IgD-negative memory B cell (primary cell): ENCODE measurements around the gene NDUFB11. TPM values are rescaled to one million over a fixed set of nuclear protein-coding genes. Genes with fewer than 3 reads are reported as not detected.
A peak's percentile ranks its signal among the peaks of the same experiment; 100 is the strongest.

Experiments
- H3K27ac Mint-ChIP-seq, 3 donors: one replicate each; pipeline ENCODE4 v1.8.0; 2020 to 2022; ENCODE audit warnings: mild to moderate bottlenecking in 3 of 3, mixed read lengths in 3 of 3, moderate library complexity in 1 of 3
- H3K27me3 Mint-ChIP-seq: one replicate; pipeline ENCODE4 v1.8.0; 2021; ENCODE audit warnings: mixed read lengths
- H3K36me3 Mint-ChIP-seq: one replicate; pipeline ENCODE4 v1.8.0; 2020; ENCODE audit warnings: mild to moderate bottlenecking, mixed read lengths
- H3K4me1 Mint-ChIP-seq, 3 donors: one replicate each; pipeline ENCODE4 v1.8.0; 2020 to 2022; ENCODE audit warnings: mixed read lengths in 3 of 3, mild to moderate bottlenecking in 1 of 3
- H3K4me3 Mint-ChIP-seq, 4 donors: one replicate each; pipeline ENCODE4 v1.8.0; 2020 to 2022; ENCODE audit warnings: mild to moderate bottlenecking in 4 of 4, mixed read lengths in 4 of 4, moderate library complexity in 3 of 4
- H3K9me3 Mint-ChIP-seq, 3 donors: one replicate each; pipeline ENCODE4 v1.8.0; 2020 to 2021; ENCODE audit warnings: mixed read lengths in 3 of 3, mild to moderate bottlenecking in 1 of 3
- polyA plus RNA-seq: library from polyadenylated mRNA; unstranded; fragments of 300-500 nt; fragmentation: Illumina TruSeq; gene quantifications from one replicate; pipeline ENCODE4 v1.2.3, GENCODE V29; 2021

NDUFB11 gene
- polyA plus RNA-seq, 1 donor from 2014 or later: 197 TPM

GRCh38 chrX:47169273-47169672 is 24.8 kb upstream of the NDUFB11 start:
- Mint-ChIP-seq H3K27ac (no peak overlapping the region), H3K9me3 (peaks cover 0 to 6% (median 0%) of the 10 kb centered on the region in 3 donors), H3K27me3 (no peaks in the 10 kb centered on the region), H3K36me3 (peaks cover 5% of the 10 kb centered on the region), H3K4me1 (peaks cover 0 to 3% (median 0%) of the 10 kb centered on the region in 3 donors), H3K4me3 (no peak overlapping the region)

GRCh38 chrX:47168495-47169073 is 24.1 kb upstream of the NDUFB11 start:
- Mint-ChIP-seq H3K27me3 (no peaks in the 10 kb centered on the region), H3K36me3 (peaks cover 5% of the 10 kb centered on the region), H3K27ac (peak overlapping the region in 1 of 3 donors; percentile 13), H3K4me1 (peaks cover 0 to 3% (median 0%) of the 10 kb centered on the region in 3 donors), H3K9me3 (peaks cover 0 to 6% (median 0%) of the 10 kb centered on the region in 3 donors), H3K4me3 (no peak overlapping the region)

GRCh38 chrX:47166126-47166525 is 21.6 kb upstream of the NDUFB11 start:
- Mint-ChIP-seq H3K4me3 (no peak overlapping the region), H3K4me1 (peaks cover 0 to 3% (median 3%) of the 10 kb centered on the region in 3 donors), H3K36me3 (peaks cover 5% of the 10 kb centered on the region), H3K27ac (no peak overlapping the region), H3K9me3 (peaks cover 0 to 6% (median 0%) of the 10 kb centered on the region in 3 donors), H3K27me3 (peaks cover 1% of the 10 kb centered on the region)

GRCh38 chrX:47164420-47164819 is 19.9 kb upstream of the NDUFB11 start:
- H3K36me3 Mint-ChIP-seq: peaks cover 5% of the 10 kb centered on the region
- H3K9me3 Mint-ChIP-seq: peaks cover 0 to 6% (median 0%) of the 10 kb centered on the region in 3 donors
- no peak overlapping the region for H3K4me3 Mint-ChIP-seq
- no peak overlapping the region for H3K27ac Mint-ChIP-seq
- H3K27me3 Mint-ChIP-seq: peaks cover 2% of the 10 kb centered on the region
- peaks cover 6 to 8% (median 7%) of the 10 kb centered on the region in 3 donors for H3K4me1 Mint-ChIP-seq

GRCh38 chrX:47162927-47163583 is 18.6 kb upstream of the NDUFB11 start:
- peaks cover 6 to 8% (median 7%) of the 10 kb centered on the region in 3 donors for H3K4me1 Mint-ChIP-seq
- H3K4me3 Mint-ChIP-seq: no peak overlapping the region
- H3K27ac Mint-ChIP-seq: no peak overlapping the region
- H3K27me3 Mint-ChIP-seq: peaks cover 3% of the 10 kb centered on the region
- H3K9me3 Mint-ChIP-seq: peaks cover 0 to 6% (median 0%) of the 10 kb centered on the region in 3 donors
- peaks cover 6% of the 10 kb centered on the region for H3K36me3 Mint-ChIP-seq

- peaks cover 5 to 8% (median 7%) of the 10 kb centered on the region in 3 donors for H3K4me1 Mint-ChIP-seq
Observed at GRCh38 chrX:47160781-47161180, 16.3 kb upstream of the NDUFB11 start.

GRCh38 chrX:47158781-47159180 is 14.3 kb upstream of the NDUFB11 start:
- Mint-ChIP-seq H3K27me3 (peaks cover 3% of the 10 kb centered on the region), H3K4me3 (no peak overlapping the region), H3K36me3 (peaks cover 2% of the 10 kb centered on the region), H3K4me1 (peaks cover 3 to 8% (median 7%) of the 10 kb centered on the region in 3 donors), H3K27ac (no peak overlapping the region), H3K9me3 (no peaks in the 10 kb centered on the region)

More at GRCh38 chrX:47160781-47161180, 16.3 kb upstream of the NDUFB11 start:
- H3K4me3 Mint-ChIP-seq: no peak overlapping the region
- H3K27ac Mint-ChIP-seq: peak overlapping the region in 2 of 3 donors; percentile 5 to 76
- H3K27me3 Mint-ChIP-seq: peaks cover 3% of the 10 kb centered on the region
- peaks cover 0 to 4% (median 0%) of the 10 kb centered on the region in 3 donors for H3K9me3 Mint-ChIP-seq
- peaks cover 6% of the 10 kb centered on the region for H3K36me3 Mint-ChIP-seq

GRCh38 chrX:47158131-47158530 is 13.6 kb upstream of the NDUFB11 start:
- H3K9me3 Mint-ChIP-seq: no peaks in the 10 kb centered on the region
- H3K4me3 Mint-ChIP-seq: no peak overlapping the region
- no peak overlapping the region for H3K27ac Mint-ChIP-seq
- peaks cover 2% of the 10 kb centered on the region for H3K36me3 Mint-ChIP-seq
- peaks cover 3% of the 10 kb centered on the region for H3K27me3 Mint-ChIP-seq
- H3K4me1 Mint-ChIP-seq: peaks cover 3 to 8% (median 7%) of the 10 kb centered on the region in 3 donors

- Mint-ChIP-seq H3K27ac (no peak overlapping the region), H3K4me1 (peaks cover 3 to 7% (median 6%) of the 10 kb centered on the region in 3 donors), H3K36me3 (peaks cover 2% of the 10 kb centered on the region), H3K9me3 (no peaks in the 10 kb centered on the region), H3K4me3 (no peak overlapping the region), H3K27me3 (peaks cover 3% of the 10 kb centered on the region)
Observed at GRCh38 chrX:47156611-47157520, 12.4 kb upstream of the NDUFB11 start.

GRCh38 chrX:47151435-47151834 is 6.9 kb upstream of the NDUFB11 start:
- H3K9me3 Mint-ChIP-seq: peaks cover 0 to 2% (median 0%) of the 10 kb centered on the region in 3 donors
- no peaks in the 10 kb centered on the region for H3K36me3 Mint-ChIP-seq
- H3K4me1 Mint-ChIP-seq: peaks cover 4 to 9% (median 6%) of the 10 kb centered on the region in 3 donors
- no peak overlapping the region for H3K27ac Mint-ChIP-seq
- no peak overlapping the region for H3K4me3 Mint-ChIP-seq
- H3K27me3 Mint-ChIP-seq: no peaks in the 10 kb centered on the region

- Mint-ChIP-seq H3K4me3 (no peak overlapping the region), H3K27me3 (no peaks in the 10 kb centered on the region), H3K36me3 (peaks cover 2% of the 10 kb centered on the region), H3K27ac (no peak overlapping the region), H3K4me1 (peaks cover 4 to 12% (median 8%) of the 10 kb centered on the region in 3 donors), H3K9me3 (peaks cover 0 to 2% (median 0%) of the 10 kb centered on the region in 3 donors)
Observed at GRCh38 chrX:47148946-47149345, 4.4 kb upstream of the NDUFB11 start.

- peak overlapping the region in 3 of 4 donors; percentile 35 to 76 (median 69) for H3K4me3 Mint-ChIP-seq
- H3K36me3 Mint-ChIP-seq: peaks cover 2% of the 10 kb centered on the region
- peaks cover 8 to 18% (median 10%) of the 10 kb centered on the region in 3 donors for H3K4me1 Mint-ChIP-seq
- H3K27me3 Mint-ChIP-seq: no peaks in the 10 kb centered on the region
- peak overlapping the region in 1 of 3 donors; percentile 18 for H3K27ac Mint-ChIP-seq
- peaks cover 0 to 2% (median 0%) of the 10 kb centered on the region in 3 donors for H3K9me3 Mint-ChIP-seq
Observed at GRCh38 chrX:47146936-47147859, 2.7 kb upstream of the NDUFB11 start.

- Mint-ChIP-seq H3K36me3 (peaks cover 2% of the 10 kb centered on the region), H3K27ac (peak overlapping the region; percentile 75 to 96 (median 80)), H3K4me1 (peaks cover 4 to 18% (median 7%) of the 10 kb centered on the region in 3 donors), H3K4me3 (peak overlapping the region; percentile 91 to 99 (median 97)), H3K27me3 (no peaks in the 10 kb centered on the region), H3K9me3 (peaks cover 0 to 2% (median 0%) of the 10 kb centered on the region in 3 donors)
Observed at GRCh38 chrX:47146121-47146935, 1.8 kb upstream of the NDUFB11 start.
